Measurements from ENCODE around the gene PDCD1.
A peak's percentile ranks its signal among the peaks of the same experiment; 100 is the strongest.

PDCD1 gene

DNA sequence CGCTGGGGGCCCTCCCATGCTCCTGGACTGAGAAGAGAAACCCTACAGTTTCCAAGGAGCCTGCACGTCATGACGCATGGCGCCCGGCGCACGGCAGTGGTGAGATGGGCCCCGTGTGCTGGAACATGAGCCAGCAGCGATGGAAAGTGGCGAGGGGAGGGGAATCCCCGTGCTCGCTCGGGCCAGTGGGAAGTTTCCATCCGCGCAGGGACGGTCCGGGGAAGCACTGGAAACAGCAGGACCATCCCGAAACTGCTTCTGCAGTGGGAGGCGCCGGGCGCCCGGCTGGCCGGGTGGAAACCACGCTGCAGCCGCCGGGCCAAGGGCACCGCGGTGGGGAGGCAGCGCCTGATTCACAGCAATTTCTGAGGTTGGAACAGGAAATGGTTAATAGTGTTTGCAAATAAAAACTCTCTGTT, 4.9 kb upstream of the PDCD1 start:
- H2AFZ ChIP-seq (ENCODE audit: low read length) = no peak overlapping the region
- peaks cover 66% of the 10 kb centered on the region for H3K4me1 ChIP-seq (ENCODE audit: insufficient read depth, low read length, poor library complexity, severe bottlenecking)
- TF ChIP-seq EZH2phosphoT487 (IDR thresholded peaks at IDR 0.05; ENCODE audit: borderline replicate concordance) = no peak
- TF ChIP-seq, protein P1, sequence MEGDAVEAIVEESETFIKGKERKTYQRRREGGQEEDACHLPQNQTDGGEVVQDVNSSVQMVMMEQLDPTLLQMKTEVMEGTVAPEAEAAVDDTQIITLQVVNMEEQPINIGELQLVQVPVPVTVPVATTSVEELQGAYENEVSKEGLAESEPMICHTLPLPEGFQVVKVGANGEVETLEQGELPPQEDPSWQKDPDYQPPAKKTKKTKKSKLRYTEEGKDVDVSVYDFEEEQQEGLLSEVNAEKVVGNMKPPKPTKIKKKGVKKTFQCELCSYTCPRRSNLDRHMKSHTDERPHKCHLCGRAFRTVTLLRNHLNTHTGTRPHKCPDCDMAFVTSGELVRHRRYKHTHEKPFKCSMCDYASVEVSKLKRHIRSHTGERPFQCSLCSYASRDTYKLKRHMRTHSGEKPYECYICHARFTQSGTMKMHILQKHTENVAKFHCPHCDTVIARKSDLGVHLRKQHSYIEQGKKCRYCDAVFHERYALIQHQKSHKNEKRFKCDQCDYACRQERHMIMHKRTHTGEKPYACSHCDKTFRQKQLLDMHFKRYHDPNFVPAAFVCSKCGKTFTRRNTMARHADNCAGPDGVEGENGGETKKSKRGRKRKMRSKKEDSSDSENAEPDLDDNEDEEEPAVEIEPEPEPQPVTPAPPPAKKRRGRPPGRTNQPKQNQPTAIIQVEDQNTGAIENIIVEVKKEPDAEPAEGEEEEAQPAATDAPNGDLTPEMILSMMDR (conservative IDR thresholded peaks at IDR 0.05; ENCODE audit: low read length) = no peak
- H3K9ac ChIP-seq (ENCODE audit: low read depth, low read length, poor library complexity, severe bottlenecking) = peak overlapping the region; percentile 15
- H3K36me3 ChIP-seq (ENCODE audit: insufficient read depth, low read length) = no peaks in the 10 kb centered on the region
- no peaks in the 10 kb centered on the region for H3K27me3 ChIP-seq (ENCODE audit: insufficient read depth, low read length, poor library complexity, severe bottlenecking)
- peaks cover under 1% of the 10 kb centered on the region; the same call in 1 of the 2 replicates for H3F3A ChIP-seq (ENCODE audit: low read depth)
- H3K79me2 ChIP-seq (ENCODE audit: insufficient read depth, low read length) = no peaks in the 10 kb centered on the region
- H3K4me2 ChIP-seq (ENCODE audit: low read depth, low read length, poor library complexity, severe bottlenecking) = peak overlapping the region; percentile 66
- H3K9me2 ChIP-seq (replicated peaks; ENCODE audit: low read depth, low read length) = no peaks in the 10 kb centered on the region
- H3K4me3 ChIP-seq (ENCODE audit: low read length, poor library complexity, severe bottlenecking) = peak overlapping the region; percentile 49
- H3K9me3 ChIP-seq (ENCODE audit: insufficient read depth, low read depth, low read length) = no peaks in the 10 kb centered on the region
- no peaks in the 10 kb centered on the region for H4K20me1 ChIP-seq (ENCODE audit: insufficient read depth, low read length, poor library complexity, severe bottlenecking)

DNA sequence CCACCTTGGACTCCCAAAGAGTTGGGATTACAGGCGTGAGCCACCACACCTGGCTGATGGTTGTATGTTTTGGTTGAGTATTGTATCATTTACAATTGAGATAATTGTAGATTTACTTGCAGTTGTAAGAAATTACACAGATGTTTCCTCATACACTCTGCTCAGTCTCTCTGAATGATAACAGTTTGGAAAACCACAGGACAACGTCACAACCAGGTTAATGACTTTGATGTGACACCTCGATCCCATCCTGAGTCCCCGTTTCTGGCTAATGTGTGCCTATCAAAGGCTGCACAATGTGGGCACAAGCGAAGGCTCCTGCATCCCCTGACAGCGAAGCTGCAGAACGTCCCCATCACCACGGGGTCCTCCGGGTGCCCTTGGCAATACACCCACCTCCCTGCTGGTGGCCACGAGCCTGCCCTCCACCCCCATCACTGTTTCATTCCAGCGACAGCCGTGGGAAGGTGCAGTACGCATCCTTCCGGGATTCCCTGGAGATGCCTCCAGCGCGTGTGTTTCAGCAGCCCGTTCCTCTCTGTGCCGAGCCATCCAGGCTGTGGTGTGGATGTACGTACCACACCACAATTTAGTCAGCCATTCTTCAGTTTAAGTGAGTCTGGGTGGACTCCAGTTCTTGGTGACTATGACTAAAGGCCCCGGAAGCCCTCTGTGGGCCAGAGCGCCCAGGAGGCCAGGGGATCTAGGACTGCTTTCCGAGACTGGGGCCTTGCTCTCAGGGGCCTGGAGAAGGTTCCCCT, 4.3 kb upstream of the PDCD1 start:
- no peaks in the 10 kb centered on the region for H3K9me2 ChIP-seq (replicated peaks; ENCODE audit: low read depth, low read length)
- no peaks in the 10 kb centered on the region for H3K36me3 ChIP-seq (ENCODE audit: insufficient read depth, low read length)
- H3K9ac ChIP-seq (ENCODE audit: low read depth, low read length, poor library complexity, severe bottlenecking) = peak overlapping the region; percentile 15
- no peaks in the 10 kb centered on the region for H3K79me2 ChIP-seq (ENCODE audit: insufficient read depth, low read length)
- H3K4me2 ChIP-seq (ENCODE audit: low read depth, low read length, poor library complexity, severe bottlenecking) = peak overlapping the region; percentile 66
- no peaks in the 10 kb centered on the region for H4K20me1 ChIP-seq (ENCODE audit: insufficient read depth, low read length, poor library complexity, severe bottlenecking)
- no peaks in the 10 kb centered on the region; the same call in 1 of the 2 replicates for H3F3A ChIP-seq (ENCODE audit: low read depth)
- H3K4me3 ChIP-seq (ENCODE audit: low read length, poor library complexity, severe bottlenecking) = peak overlapping the region; percentile 49
- no peaks in the 10 kb centered on the region for H3K9me3 ChIP-seq (ENCODE audit: insufficient read depth, low read depth, low read length)
- no peaks in the 10 kb centered on the region for H3K27me3 ChIP-seq (ENCODE audit: insufficient read depth, low read length, poor library complexity, severe bottlenecking)
- no peak overlapping the region for H2AFZ ChIP-seq (ENCODE audit: low read length)
- no peak for TF ChIP-seq EZH2phosphoT487 (IDR thresholded peaks at IDR 0.05; ENCODE audit: borderline replicate concordance)
- TF ChIP-seq, protein P1 (conservative IDR thresholded peaks at IDR 0.05; ENCODE audit: low read length) = no peak
- peaks cover 60% of the 10 kb centered on the region for H3K4me1 ChIP-seq (ENCODE audit: insufficient read depth, low read length, poor library complexity, severe bottlenecking)

DNA sequence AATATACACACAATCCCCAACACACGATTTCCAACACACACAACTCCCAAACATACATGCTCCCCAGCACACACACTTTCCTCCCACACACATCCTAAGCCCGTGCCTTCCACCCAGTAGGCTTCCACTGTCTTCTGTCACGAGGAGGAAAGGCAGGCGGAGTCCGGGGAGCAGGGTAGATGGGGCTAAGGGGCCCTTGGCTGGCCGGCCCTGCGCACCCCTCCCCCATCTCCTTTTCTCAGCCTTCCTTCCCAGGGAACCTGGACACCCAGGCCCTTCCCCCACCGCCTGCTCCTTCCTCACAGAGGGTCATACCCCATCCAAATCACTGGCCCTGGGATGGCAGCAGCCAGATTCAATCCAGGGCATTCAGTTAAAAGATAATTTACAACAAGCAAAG, 3.4 kb upstream of the PDCD1 start:
- no peak overlapping the region for H3K4me2 ChIP-seq (ENCODE audit: low read depth, low read length, poor library complexity, severe bottlenecking)

More for the DNA sequence above, 3.4 kb upstream of the PDCD1 start:
- H3K9me2 ChIP-seq (replicated peaks; ENCODE audit: low read depth, low read length) = no peaks in the 10 kb centered on the region
- H3F3A ChIP-seq (ENCODE audit: low read depth) = no peaks in the 10 kb centered on the region
- H3K9ac ChIP-seq (ENCODE audit: low read depth, low read length, poor library complexity, severe bottlenecking) = no peak overlapping the region
- no peak overlapping the region for H3K4me3 ChIP-seq (ENCODE audit: low read length, poor library complexity, severe bottlenecking)
- H3K27me3 ChIP-seq (ENCODE audit: insufficient read depth, low read length, poor library complexity, severe bottlenecking) = no peaks in the 10 kb centered on the region
- peaks cover 51% of the 10 kb centered on the region for H3K4me1 ChIP-seq (ENCODE audit: insufficient read depth, low read length, poor library complexity, severe bottlenecking)
- H3K9me3 ChIP-seq (ENCODE audit: insufficient read depth, low read depth, low read length) = no peaks in the 10 kb centered on the region
- H2AFZ ChIP-seq (ENCODE audit: low read length) = no peak overlapping the region
- H4K20me1 ChIP-seq (ENCODE audit: insufficient read depth, low read length, poor library complexity, severe bottlenecking) = no peaks in the 10 kb centered on the region
- no peaks in the 10 kb centered on the region for H3K36me3 ChIP-seq (ENCODE audit: insufficient read depth, low read length)
- no peaks in the 10 kb centered on the region for H3K79me2 ChIP-seq (ENCODE audit: insufficient read depth, low read length)
- TF ChIP-seq, protein P1 (conservative IDR thresholded peaks at IDR 0.05; ENCODE audit: low read length) = no peak
- no peak for TF ChIP-seq EZH2phosphoT487 (IDR thresholded peaks at IDR 0.05; ENCODE audit: borderline replicate concordance)

Measured in Loucy (cell line).